KOPT-K1 (cell line): ENCODE data around the gene FURIN.
"Not testable (repeated sequence)": the region's sequence is repeated elsewhere in the genome, so short reads cannot be mapped to it uniquely, and the experiment has no call there.

Experiments
- H3K27ac ChIP-seq: fragments of 200-600 bp; sonication (generic); 2 replicates; pipeline ENCODE4 v1.5.1; 2016; ENCODE audit warnings: antibody characterized with exemption, mild to moderate bottlenecking, low read depth, low read length; ENCODE audit not compliant: poor library complexity, severe bottlenecking
- H3K36me3 ChIP-seq: fragments of 200-600 bp; sonication (generic); 2 replicates; pipeline ENCODE4 v1.5.1; 2017; ENCODE audit warnings: antibody characterized with exemption, mild to moderate bottlenecking, low read length, moderate library complexity; ENCODE audit not compliant: insufficient read depth
- H3K9me3 ChIP-seq: fragments of 200-600 bp; sonication (generic); 2 replicates; pipeline ENCODE4 v1.5.1; 2017; ENCODE audit warnings: antibody characterized with exemption, low read length, mild to moderate bottlenecking; ENCODE audit not compliant: insufficient read depth, poor library complexity, severe bottlenecking

The FURIN gene

GRCh38 chr15:90868261-90868689 is at the start of gene FURIN:
Gene FURIN, plus strand, starts transcription at chr15:90868588. Its CDS starts 7,153 bp downstream, at chr15:90875741.
- Histone ChIP-seq H3K36me3 (no peaks in the 10 kb centered on the region), H3K9me3 (no peaks in the 10 kb centered on the region), H3K27ac (peak within 1 kb of the TSS; percentile 15)

DNA sequence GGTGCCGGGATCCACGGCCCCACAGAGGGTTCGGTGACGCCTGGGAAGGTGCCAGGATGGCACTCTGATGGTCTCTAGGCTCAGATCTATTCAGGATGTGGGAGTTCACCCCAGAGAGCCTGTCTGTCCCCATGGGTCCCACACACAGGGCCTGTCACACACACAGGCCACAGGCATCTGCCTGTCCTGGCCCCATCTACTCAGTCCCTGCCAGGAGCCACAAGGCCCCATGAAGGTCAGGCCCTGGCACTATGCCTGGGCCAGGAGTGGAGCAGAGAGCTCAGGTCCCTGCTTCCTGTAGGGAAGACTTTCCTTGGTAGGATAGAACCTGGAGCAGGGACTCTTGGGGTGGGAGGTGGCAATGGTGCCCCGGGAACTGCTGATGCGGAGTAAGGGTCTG is 49.0 kb upstream of the FURIN start:
- H3K9me3 ChIP-seq: no peaks in the 10 kb centered on the region
- H3K27ac ChIP-seq: peak overlapping the region; percentile 27
- peaks cover 21% of the 10 kb centered on the region for H3K36me3 ChIP-seq

GRCh38 chr15:90819850-90820249 is 48.5 kb upstream of the FURIN start:
- peaks cover 16% of the 10 kb centered on the region for H3K36me3 ChIP-seq
- no peaks in the 10 kb centered on the region for H3K9me3 ChIP-seq
- H3K27ac ChIP-seq: peak overlapping the region; percentile 27

- Histone ChIP-seq H3K9me3 (no peaks in the 10 kb centered on the region), H3K36me3 (peaks cover 10% of the 10 kb centered on the region; the same call in 1 of the 2 replicates), H3K27ac (no peak overlapping the region)
These were observed 47.9 kb upstream of the FURIN start for GRCh38 chr15:90820481-90820880.

DNA sequence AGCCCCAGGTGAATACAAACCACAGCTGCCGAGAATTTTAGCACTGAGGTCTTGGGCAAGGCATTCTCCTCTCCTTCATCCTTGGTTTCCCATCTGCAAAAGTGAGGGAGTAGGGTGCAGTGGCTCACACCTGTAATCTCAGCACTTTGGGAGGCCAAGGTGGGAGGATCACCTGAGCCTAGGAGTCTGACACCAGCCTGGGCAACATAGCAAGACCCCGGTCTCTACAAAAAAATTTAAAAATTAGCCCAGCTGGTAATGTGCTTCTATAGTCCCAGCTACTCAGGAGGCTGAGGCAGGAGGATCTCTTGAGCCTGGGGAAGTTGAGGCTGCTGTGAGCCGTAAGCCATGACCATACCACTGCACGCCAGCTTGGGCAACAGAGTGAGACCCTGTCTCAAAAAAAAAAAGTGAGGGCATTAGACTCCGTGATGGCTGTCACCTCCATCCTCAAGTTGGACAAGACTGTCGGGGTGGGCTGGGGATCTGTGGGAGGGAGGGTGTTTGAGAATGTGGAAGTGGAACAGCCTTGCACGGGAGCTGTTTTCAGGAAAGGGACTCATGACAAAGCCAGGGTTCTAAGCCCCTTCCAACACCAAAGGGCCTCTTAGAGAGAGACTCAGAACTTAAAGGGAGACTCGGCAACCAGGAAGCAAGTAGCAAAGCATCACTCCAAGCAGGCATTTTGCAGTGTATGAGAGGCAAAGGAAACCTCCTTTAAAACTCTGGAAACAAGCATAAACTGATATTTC is 46.0 kb upstream of the FURIN start:
- no peaks in the 10 kb centered on the region for H3K9me3 ChIP-seq
- no peaks in the 10 kb centered on the region for H3K36me3 ChIP-seq
- no peak overlapping the region for H3K27ac ChIP-seq

GRCh38 chr15:90823455-90823974 is 44.9 kb upstream of the FURIN start:
- H3K9me3 ChIP-seq: no peaks in the 10 kb centered on the region
- H3K36me3 ChIP-seq: no peaks in the 10 kb centered on the region
- no peak overlapping the region for H3K27ac ChIP-seq

- not testable (repeated sequence) for H3K9me3 ChIP-seq, H3K27ac ChIP-seq, H3K36me3 ChIP-seq
These were observed 43.1 kb upstream of the FURIN start for GRCh38 chr15:90825115-90825899.

DNA sequence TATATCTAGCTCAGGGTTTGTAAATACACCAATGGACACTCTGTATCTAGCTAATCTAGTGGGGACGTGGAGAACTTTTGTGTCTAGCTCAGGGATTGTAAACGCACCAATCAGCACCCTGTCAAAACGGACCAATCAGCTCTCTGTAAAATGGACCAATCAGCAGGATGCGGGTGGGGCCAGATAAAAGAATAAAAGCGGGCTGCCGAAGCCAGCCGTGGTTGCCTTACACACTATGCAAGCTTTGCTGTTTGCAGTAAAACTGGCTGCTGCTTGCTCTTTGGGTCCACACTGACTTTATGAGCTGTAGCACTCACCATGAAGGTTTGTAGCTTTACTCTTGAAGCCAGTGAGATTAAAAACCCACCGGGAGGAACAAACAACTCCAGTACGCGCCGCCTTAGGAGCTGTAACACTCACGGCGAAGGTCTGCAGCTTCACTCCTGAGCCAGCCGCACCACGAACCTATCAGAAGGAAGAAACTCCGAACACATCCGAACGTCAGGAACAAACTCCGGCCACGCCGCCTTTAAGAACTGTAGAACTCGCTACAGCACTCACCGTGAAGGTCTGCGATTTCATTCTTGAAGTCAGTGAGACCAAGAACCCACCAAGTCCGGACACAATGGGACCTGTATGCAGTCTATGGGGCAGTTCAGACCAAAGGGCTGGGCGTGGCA is 42.0 kb upstream of the FURIN start:
- H3K36me3 ChIP-seq, H3K27ac ChIP-seq, H3K9me3 ChIP-seq: not testable (repeated sequence)

DNA sequence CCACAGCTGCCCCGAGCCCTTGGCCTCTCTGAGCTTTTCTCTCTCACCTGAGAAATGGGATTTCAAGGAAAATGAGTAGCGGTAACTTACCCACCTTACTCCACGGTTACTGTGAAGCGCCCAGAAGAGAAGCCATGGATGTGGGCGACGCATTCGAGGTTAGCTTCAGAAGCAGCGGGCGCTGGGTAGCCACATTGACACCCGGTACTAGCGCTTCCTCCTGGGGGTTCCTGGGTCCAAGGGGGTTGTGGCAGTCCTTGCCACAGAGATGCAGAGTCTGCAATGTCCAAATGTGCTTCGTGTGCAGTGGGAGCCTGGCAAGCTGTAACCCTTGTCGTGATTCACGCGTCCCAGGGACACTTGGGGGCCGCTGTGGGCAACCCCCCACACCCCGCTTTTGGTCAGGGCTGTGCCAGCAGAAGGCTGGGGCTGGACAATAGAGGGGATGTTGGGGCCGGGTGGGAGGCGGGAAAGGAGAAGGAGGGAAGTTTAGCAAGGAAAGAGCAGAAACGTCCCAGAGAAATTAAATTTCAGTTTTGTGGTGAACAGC is 41.4 kb upstream of the FURIN start:
- no peak overlapping the region for H3K27ac ChIP-seq
- no peaks in the 10 kb centered on the region for H3K36me3 ChIP-seq
- no peaks in the 10 kb centered on the region for H3K9me3 ChIP-seq

- no peaks in the 10 kb centered on the region for H3K9me3 ChIP-seq
- H3K36me3 ChIP-seq: no peaks in the 10 kb centered on the region
- H3K27ac ChIP-seq: no peak overlapping the region
These were observed 40.3 kb upstream of the FURIN start for GRCh38 chr15:90828111-90828510.

GRCh38 chr15:90829126-90829525 is 39.3 kb upstream of the FURIN start:
- Histone ChIP-seq H3K27ac (no peak overlapping the region), H3K9me3 (no peaks in the 10 kb centered on the region), H3K36me3 (no peaks in the 10 kb centered on the region)

- Histone ChIP-seq H3K36me3 (no peaks in the 10 kb centered on the region), H3K27ac (no peak overlapping the region), H3K9me3 (no peaks in the 10 kb centered on the region)
These were observed 38.4 kb upstream of the FURIN start for GRCh38 chr15:90829942-90830440.

- no peak overlapping the region for H3K27ac ChIP-seq
These were observed 33.8 kb upstream of the FURIN start for GRCh38 chr15:90834626-90835025.

GRCh38 chr15:90836296-90836871 is 32.0 kb upstream of the FURIN start:
- no peaks in the 10 kb centered on the region for H3K36me3 ChIP-seq
- H3K9me3 ChIP-seq: no peaks in the 10 kb centered on the region
- H3K27ac ChIP-seq: no peak overlapping the region

More at GRCh38 chr15:90834626-90835025, 33.8 kb upstream of the FURIN start:
- Histone ChIP-seq H3K9me3 (no peaks in the 10 kb centered on the region), H3K36me3 (no peaks in the 10 kb centered on the region)
